GM12892 (cell line): Measurements from ENCODE around the gene GSTM4.
"Not testable (repeated sequence)": the region's sequence is repeated elsewhere in the genome, so short reads cannot be mapped to it uniquely, and the experiment has no call there.

Experiments
- DNase-seq: peaks from one replicate; pipeline ENCODE4 v3.0.0; 2011; ENCODE audit not compliant: insufficient read length
- FAIRE-seq: peaks from 2 replicates; lab custom pipeline; 2011; peaks lifted over from hg19 to GRCh38; lab: Jason Lieb, UNC
- POLR2A ChIP-seq: IDR thresholded peaks from 2 replicates; pipeline ENCODE4 v1.6.1; 2011; ENCODE audit warnings: low read depth, low read length, control low read depth
- POLR2AphosphoS5 ChIP-seq: IDR thresholded peaks from 2 replicates; pipeline ENCODE4 v1.6.1; 2011; ENCODE audit warnings: low read depth, low read length, control low read depth
- TAF1 ChIP-seq: IDR thresholded peaks from 2 replicates; pipeline ENCODE4 v1.6.1; 2011; ENCODE audit warnings: low read depth, mild to moderate bottlenecking, control low read depth, low read length, borderline replicate concordance

GSTM4 gene

GRCh38 chr1:109704173-109704572, 48.3 kb downstream of the GSTM4 start:
- FAIRE-seq (no peak), DNase-seq (no peak)
- no peak for TF ChIP-seq POLR2A
- no peak for TF ChIP-seq POLR2AphosphoS5
- TF ChIP-seq TAF1: no peak

GRCh38 chr1:109705411-109705810, 49.5 kb downstream of the GSTM4 start:
- TF ChIP-seq TAF1 (no peak), POLR2AphosphoS5 (no peak), POLR2A (no peak)
- DNase-seq (no peak), FAIRE-seq (no peak)

GRCh38 chr1:109708949-109709348, 53.0 kb downstream of the GSTM4 start:
- FAIRE-seq, DNase-seq: not testable (repeated sequence)

GRCh38 chr1:109709822-109710221, 53.9 kb downstream of the GSTM4 start:
- FAIRE-seq, DNase-seq: not testable (repeated sequence)
